ENCODE data around the gene ABCD2.

DNA sequence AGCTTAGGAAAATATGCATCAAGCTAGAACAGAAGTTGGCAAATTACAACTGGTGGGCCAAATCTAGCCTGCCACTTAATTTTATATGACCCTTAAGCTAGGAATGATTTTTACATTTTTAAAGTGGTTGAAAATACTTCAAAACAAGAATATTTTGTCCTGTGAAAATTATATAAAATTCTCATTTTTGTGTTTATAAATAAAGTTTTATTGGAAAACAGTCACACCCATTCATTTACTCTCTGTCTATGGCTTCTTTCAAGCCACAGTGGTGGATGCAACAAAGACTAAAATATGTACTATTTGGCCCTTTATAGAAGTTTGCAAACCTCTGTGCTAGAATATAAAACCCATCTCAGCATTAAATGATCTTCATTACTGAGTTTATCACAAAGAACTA, 2.1 kb upstream of the ABCD2 start:
- TF ChIP-seq, protein P1, sequence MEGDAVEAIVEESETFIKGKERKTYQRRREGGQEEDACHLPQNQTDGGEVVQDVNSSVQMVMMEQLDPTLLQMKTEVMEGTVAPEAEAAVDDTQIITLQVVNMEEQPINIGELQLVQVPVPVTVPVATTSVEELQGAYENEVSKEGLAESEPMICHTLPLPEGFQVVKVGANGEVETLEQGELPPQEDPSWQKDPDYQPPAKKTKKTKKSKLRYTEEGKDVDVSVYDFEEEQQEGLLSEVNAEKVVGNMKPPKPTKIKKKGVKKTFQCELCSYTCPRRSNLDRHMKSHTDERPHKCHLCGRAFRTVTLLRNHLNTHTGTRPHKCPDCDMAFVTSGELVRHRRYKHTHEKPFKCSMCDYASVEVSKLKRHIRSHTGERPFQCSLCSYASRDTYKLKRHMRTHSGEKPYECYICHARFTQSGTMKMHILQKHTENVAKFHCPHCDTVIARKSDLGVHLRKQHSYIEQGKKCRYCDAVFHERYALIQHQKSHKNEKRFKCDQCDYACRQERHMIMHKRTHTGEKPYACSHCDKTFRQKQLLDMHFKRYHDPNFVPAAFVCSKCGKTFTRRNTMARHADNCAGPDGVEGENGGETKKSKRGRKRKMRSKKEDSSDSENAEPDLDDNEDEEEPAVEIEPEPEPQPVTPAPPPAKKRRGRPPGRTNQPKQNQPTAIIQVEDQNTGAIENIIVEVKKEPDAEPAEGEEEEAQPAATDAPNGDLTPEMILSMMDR (IDR thresholded peaks at IDR 0.05 in 2 of 3, conservative IDR thresholded peaks at IDR 0.05 in 1 of 3; ENCODE audit: borderline replicate concordance in 1 of 3, insufficient read depth in 1 of 3, low read depth in 2 of 3, low read length in 2 of 3): no peak
- TF ChIP-seq POLR2AphosphoS5 (IDR thresholded peaks at IDR 0.05; ENCODE audit: low read depth, low read length): no peak
- TF ChIP-seq, protein P2, sequence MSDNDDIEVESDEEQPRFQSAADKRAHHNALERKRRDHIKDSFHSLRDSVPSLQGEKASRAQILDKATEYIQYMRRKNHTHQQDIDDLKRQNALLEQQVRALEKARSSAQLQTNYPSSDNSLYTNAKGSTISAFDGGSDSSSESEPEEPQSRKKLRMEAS (IDR thresholded peaks at IDR 0.05): no peak
- TF ChIP-seq EZH2 (IDR thresholded peaks at IDR 0.05): no peak
- TF ChIP-seq, protein P3, sequence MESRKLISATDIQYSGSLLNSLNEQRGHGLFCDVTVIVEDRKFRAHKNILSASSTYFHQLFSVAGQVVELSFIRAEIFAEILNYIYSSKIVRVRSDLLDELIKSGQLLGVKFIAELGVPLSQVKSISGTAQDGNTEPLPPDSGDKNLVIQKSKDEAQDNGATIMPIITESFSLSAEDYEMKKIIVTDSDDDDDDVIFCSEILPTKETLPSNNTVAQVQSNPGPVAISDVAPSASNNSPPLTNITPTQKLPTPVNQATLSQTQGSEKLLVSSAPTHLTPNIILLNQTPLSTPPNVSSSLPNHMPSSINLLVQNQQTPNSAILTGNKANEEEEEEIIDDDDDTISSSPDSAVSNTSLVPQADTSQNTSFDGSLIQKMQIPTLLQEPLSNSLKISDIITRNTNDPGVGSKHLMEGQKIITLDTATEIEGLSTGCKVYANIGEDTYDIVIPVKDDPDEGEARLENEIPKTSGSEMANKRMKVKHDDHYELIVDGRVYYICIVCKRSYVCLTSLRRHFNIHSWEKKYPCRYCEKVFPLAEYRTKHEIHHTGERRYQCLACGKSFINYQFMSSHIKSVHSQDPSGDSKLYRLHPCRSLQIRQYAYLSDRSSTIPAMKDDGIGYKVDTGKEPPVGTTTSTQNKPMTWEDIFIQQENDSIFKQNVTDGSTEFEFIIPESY (IDR thresholded peaks at IDR 0.05; ENCODE audit: extremely low read depth, insufficient replicate concordance, low read length): no peak
- TF ChIP-seq CEBPB (IDR thresholded peaks at IDR 0.05; ENCODE audit: low read depth): no peak
- TF ChIP-seq POLR2A (IDR thresholded peaks at IDR 0.05; ENCODE audit: borderline replicate concordance, extremely low read depth, insufficient read depth, insufficient read length): no peak
- no peak for TF ChIP-seq ELF1 (IDR thresholded peaks at IDR 0.05; ENCODE audit: borderline replicate concordance, low read depth)
- TF ChIP-seq, protein P4, sequence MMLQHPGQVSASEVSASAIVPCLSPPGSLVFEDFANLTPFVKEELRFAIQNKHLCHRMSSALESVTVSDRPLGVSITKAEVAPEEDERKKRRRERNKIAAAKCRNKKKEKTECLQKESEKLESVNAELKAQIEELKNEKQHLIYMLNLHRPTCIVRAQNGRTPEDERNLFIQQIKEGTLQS (IDR thresholded peaks at IDR 0.05): no peak
- no peak for TF ChIP-seq YY1 (IDR thresholded peaks at IDR 0.05; ENCODE audit: extremely low read depth, insufficient replicate concordance, low read depth, low read length)
- no peak for TF ChIP-seq RAD21 (IDR thresholded peaks at IDR 0.05; ENCODE audit: low read depth)
